Left ventricle myocardium inferior (tissue), 1 donor: ENCODE measurements around the gene NSUN4. TPM values are rescaled to one million over a fixed set of nuclear protein-coding genes. Genes with fewer than 3 reads are reported as not detected.
A peak's percentile ranks its signal among the peaks of the same experiment; 100 is the strongest.

Source experiments
- DNase-seq: peaks from one replicate; pipeline ENCODE4 v3.0.0-alpha.2; 2020
- H3K27ac ChIP-seq: fragments of 200-600 bp; replicated peaks from 2 replicates; pipeline ENCODE4 v1.8.0; 2021
- H3K27me3 ChIP-seq: fragments of 200-600 bp; 2 replicates; pipeline ENCODE4 v1.8.0; 2021; ENCODE audit warnings: low read depth
- H3K36me3 ChIP-seq: fragments of 200-600 bp; 2 replicates; pipeline ENCODE4 v1.8.0; 2021
- H3K4me1 ChIP-seq: fragments of 200-600 bp; 2 replicates; pipeline ENCODE4 v1.8.0; 2021
- H3K4me3 ChIP-seq: fragments of 200-600 bp; 2 replicates; pipeline ENCODE4 v1.8.0; 2021; ENCODE audit warnings: mild to moderate bottlenecking, moderate library complexity
- H3K9me3 ChIP-seq: fragments of 200-600 bp; replicated peaks from 2 replicates; pipeline ENCODE4 v1.8.0; 2021
- CTCF ChIP-seq: fragments of 200-600 bp; IDR thresholded peaks from 2 replicates; pipeline ENCODE4 v1.8.0; 2021; ENCODE audit warnings: antibody characterized with exemption, mild to moderate bottlenecking, borderline replicate concordance
- intact Hi-C: fragments of 100-400 bp; cut with micrococcal nuclease; formaldehyde crosslinking; loops from one replicate; pipeline ENCODE4 v1.11.0; 2022
- long read RNA-seq: library from polyadenylated mRNA; unstranded; transcript quantifications from one replicate; pipeline ENCODE4 v2.0.0, GENCODE V29; 2021
- total RNA-seq: library from RNA; stranded (reverse); fragmentation: NEBNext Ultra II Directional; extraction: Animal tissue kit (Norgen Biotek cat#: 25700); gene quantifications from one replicate; pipeline ENCODE4 v1.2.1, GENCODE V29; 2021
- donor health status: DM: no; HTN: yes; CAD: no; lungs with severe emphysema.

NSUN4 gene
- total RNA-seq: 14.1 TPM
- long read RNA-seq, transcript NSUN4-204 (6 exons, 2,150 nt): major isoform, 14 of 23 reads
- long read RNA-seq, partial matches to known transcripts: 2 of 23 reads
- long read RNA-seq, other reads (novel, unspliced or antisense): 7 of 23 reads

DNA sequence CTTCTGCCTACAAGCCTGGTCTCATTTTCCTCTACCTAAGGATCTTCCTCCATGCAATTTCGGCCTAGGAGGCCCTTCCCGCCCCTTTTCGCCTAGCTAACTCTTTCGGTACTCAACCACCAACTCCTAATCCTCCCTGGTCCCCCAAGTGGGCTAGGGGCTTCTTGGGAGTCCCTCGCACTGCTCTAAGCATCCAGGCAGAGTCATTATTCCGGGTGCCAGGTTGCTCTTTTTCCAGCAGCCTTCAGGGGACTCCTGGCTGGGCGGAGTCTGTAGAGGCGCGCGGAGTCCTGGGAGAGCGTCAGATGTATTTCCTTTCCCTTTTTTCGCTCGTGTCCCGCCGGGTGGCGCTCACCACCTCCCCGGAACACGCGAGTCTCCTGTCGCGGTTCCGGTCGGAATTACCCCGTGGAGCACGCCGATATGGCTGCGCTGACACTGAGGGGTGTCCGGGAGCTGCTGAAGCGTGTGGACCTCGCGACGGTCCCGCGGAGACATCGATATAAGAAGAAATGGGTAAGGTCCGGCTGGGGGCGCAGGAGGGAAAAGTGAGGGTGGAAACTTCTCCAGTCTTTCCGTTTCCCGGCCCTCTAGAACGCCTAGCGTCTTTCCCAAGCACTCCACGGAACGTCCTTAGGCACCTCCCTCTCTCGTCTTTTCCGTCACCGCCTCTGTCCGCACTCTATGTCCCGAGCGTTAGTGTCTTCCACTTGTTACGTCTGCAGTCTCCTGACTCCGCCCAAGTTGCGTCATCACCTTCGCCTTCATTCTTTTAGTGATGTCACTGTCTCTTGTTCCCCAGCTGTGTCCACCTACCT lies at the start of gene NSUN4:
Gene NSUN4, plus strand, starts transcription at position 404 of the 818 bp plus-strand sequence. Its CDS starts 20 bp downstream, at position 424.
- H3K27me3 ChIP-seq: no peaks in the 10 kb centered on the region
- intact Hi-C loops: no loop called here
- TF ChIP-seq CTCF: peak; percentile 71

GRCh38 chr1:46295306-46295705 lies 45.3 kb upstream of the NSUN4 start:
- peaks cover 28% of the 10 kb centered on the region for H3K4me1 ChIP-seq
- no peak overlapping the region for H3K27ac ChIP-seq
- H3K27me3 ChIP-seq: no peaks in the 10 kb centered on the region
- no peaks in the 10 kb centered on the region for H3K9me3 ChIP-seq
- no peak for DNase-seq
- no peak overlapping the region for H3K4me3 ChIP-seq
- intact Hi-C loops: no loop called here
- H3K36me3 ChIP-seq: peaks cover 63% of the 10 kb centered on the region
- TF ChIP-seq CTCF: no peak

More for the DNA sequence above, at the start of gene NSUN4:
- H3K4me1 ChIP-seq: peaks cover 44% of the 10 kb centered on the region
- DNase-seq: peak; percentile 92
- H3K9me3 ChIP-seq: no peaks in the 10 kb centered on the region
- peaks cover 11% of the 10 kb centered on the region for H3K36me3 ChIP-seq
- H3K27ac ChIP-seq: peak within 1 kb of the TSS; percentile 94
- H3K4me3 ChIP-seq: peak within 1 kb of the TSS; percentile 71

- no peak for TF ChIP-seq CTCF
- H3K36me3 ChIP-seq: peaks cover 48% of the 10 kb centered on the region
- DNase-seq: no peak
- peaks cover 55% of the 10 kb centered on the region for H3K4me1 ChIP-seq
- intact Hi-C loops: no loop called here
- no peaks in the 10 kb centered on the region for H3K27me3 ChIP-seq
- H3K4me3 ChIP-seq: no peak overlapping the region
- H3K27ac ChIP-seq: peak overlapping the region; percentile 98
- H3K9me3 ChIP-seq: no peaks in the 10 kb centered on the region
Measured at GRCh38 chr1:46298387-46298786, 42.2 kb upstream of the NSUN4 start.

DNA sequence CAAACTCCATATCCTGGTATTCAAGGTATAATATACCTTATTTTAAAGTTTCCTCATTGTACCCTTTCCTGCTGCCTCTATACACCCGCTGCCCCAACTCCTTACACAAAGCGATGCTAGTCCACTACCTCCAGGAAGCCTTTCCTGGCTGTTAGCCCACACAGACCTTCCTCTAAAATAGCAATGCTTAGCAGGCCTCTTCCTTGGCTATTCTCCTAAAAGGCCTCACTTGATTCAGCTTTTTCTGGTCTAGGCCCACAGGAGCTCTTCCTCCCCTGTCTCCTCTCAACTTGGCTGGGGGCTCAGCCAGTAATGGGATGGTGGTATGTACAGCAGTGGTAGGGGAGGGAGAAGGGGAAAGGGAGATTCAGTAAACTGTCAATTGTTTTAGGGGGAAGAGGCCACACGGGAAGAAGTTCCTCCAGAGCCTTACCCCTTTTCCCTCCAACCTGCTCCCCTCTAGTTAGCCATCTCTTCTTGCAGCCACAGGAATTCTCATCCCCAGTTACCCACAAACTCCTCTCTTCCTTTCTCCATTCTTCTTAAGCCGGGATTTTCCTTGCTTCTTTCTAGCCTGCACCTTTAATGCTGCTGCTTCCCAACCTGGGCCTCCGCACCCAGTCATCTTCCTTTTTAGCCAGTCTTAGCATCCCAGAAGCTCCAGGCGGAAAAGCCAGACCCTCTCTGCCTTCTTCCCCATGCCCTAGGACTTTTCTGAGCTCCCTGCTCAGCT lies 39.8 kb upstream of the NSUN4 start:
- H3K36me3 ChIP-seq: peaks cover 24% of the 10 kb centered on the region
- no peaks in the 10 kb centered on the region for H3K27me3 ChIP-seq
- H3K27ac ChIP-seq: peak overlapping the region; percentile 98
- DNase-seq: no peak
- peak overlapping the region; percentile 99 for H3K4me3 ChIP-seq
- intact Hi-C loops: no loop called here
- no peaks in the 10 kb centered on the region for H3K9me3 ChIP-seq
- H3K4me1 ChIP-seq: peaks cover 75% of the 10 kb centered on the region
- TF ChIP-seq CTCF: no peak

DNA sequence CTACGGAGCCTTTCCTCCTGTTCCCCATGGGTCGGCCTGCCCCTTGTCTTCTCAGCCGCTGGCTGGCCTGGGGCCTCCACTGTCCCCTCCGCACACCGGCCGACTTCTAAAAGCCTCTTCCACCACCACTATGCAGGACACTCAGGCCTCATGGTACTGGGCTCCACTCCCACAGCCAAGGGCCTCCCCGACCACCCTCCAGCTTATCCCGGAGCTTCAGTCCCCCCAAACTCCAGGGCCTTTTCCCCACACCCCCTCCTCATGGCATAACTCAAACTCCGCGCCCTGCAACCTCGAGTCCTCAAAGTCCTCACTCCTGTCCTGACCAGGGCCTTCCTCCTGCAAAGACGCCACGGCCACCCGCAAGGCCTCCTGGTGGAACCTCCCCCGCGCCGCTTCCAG lies 39.2 kb upstream of the NSUN4 start:
- no peak for DNase-seq
- Histone ChIP-seq H3K27ac (peak overlapping the region; percentile 98), H3K9me3 (no peaks in the 10 kb centered on the region), H3K4me3 (peak overlapping the region; percentile 99), H3K27me3 (no peaks in the 10 kb centered on the region), H3K4me1 (peaks cover 81% of the 10 kb centered on the region), H3K36me3 (peaks cover 19% of the 10 kb centered on the region)
- TF ChIP-seq CTCF: no peak
- intact Hi-C loops: no loop called here
